Tibial artery (tissue), 4 donors: ENCODE data around the gene FBXO21.

ENCODE experiments used
- DNase-seq, 2 donors: peaks; one replicate each; pipeline ENCODE4 v3.0.0-alpha.2; 2019
- H3K27ac ChIP-seq, 2 donors: fragments of 200-600 bp; sonication (generic) in 1 of 2; 1 replicate in 1 of 2; 2 replicates in 1 of 2; pipeline ENCODE4 v1.5.1; 2018 to 2019; ENCODE audit warnings: mild to moderate bottlenecking in 1 of 2
- H3K27me3 ChIP-seq, 2 donors: fragments of 200-600 bp; sonication (generic) in 1 of 2; one replicate each; pipeline versions ENCODE4 v1.5.1 to v1.6.0; 2016 to 2019
- H3K36me3 ChIP-seq, 3 donors: fragments of 200-600 bp; sonication (generic) in 2 of 3; one replicate each; pipeline ENCODE4 v1.5.1; 2016 to 2019; ENCODE audit warnings: mild to moderate bottlenecking in 2 of 3
- H3K4me1 ChIP-seq, 4 donors: fragments of 200-600 bp; sonication (generic) in 2 of 4; 1 replicate in 3 of 4; 2 replicates in 1 of 4; pipeline ENCODE4 v1.5.1; 2016 to 2019
- H3K4me3 ChIP-seq, 2 donors: fragments of 200-600 bp; sonication (generic) in 1 of 2; 1 replicate in 1 of 2; 2 replicates in 1 of 2; pipeline ENCODE4 v1.5.1; 2018 to 2019; ENCODE audit warnings: mild to moderate bottlenecking in 2 of 2
- H3K9me3 ChIP-seq, 3 donors: fragments of 200-600 bp; sonication (generic) in 1 of 3; one replicate each; pipeline ENCODE4 v1.5.1; 2016 to 2019
- CTCF ChIP-seq, 2 experiments: fragments of 200-600 bp in 1 of 2; fragments of 450-650 bp in 1 of 2; IDR thresholded peaks; one replicate each; pipeline ENCODE4 v1.5.1; 2017 to 2019; ENCODE audit warnings: antibody characterized with exemption in 2 of 2, mild to moderate bottlenecking in 1 of 2, moderate library complexity in 1 of 2
- intact Hi-C: fragments of 100-400 bp; cut with DNase I; formaldehyde crosslinking; loops from one replicate; pipeline ENCODE4 v1.15.0; 2023; ENCODE audit warnings: low total_unique reads

The FBXO21 gene

GRCh38 chr12:117161460-117162166 is 28.7 kb downstream of the FBXO21 start:
- Histone ChIP-seq H3K36me3 (peaks cover 79 to 99% (median 98%) of the 10 kb centered on the region in 3 donors), H3K27me3 (no peaks in the 10 kb centered on the region), H3K9me3 (no peaks in the 10 kb centered on the region), H3K27ac (no peak overlapping the region), H3K4me3 (no peak overlapping the region), H3K4me1 (no peaks in the 10 kb centered on the region)
- intact Hi-C loops: no loop called here
- no peak for DNase-seq
- no peak for TF ChIP-seq CTCF (IDR thresholded peaks at IDR 0.05)

GRCh38 chr12:117159674-117160073 is 30.6 kb downstream of the FBXO21 start:
- no peaks in the 10 kb centered on the region for H3K27me3 ChIP-seq
- no peaks in the 10 kb centered on the region for H3K9me3 ChIP-seq
- H3K4me3 ChIP-seq: no peak overlapping the region
- peaks cover 81 to 99% (median 97%) of the 10 kb centered on the region in 3 donors for H3K36me3 ChIP-seq
- intact Hi-C loops: no loop called here
- TF ChIP-seq CTCF (IDR thresholded peaks at IDR 0.05): no peak
- no peaks in the 10 kb centered on the region for H3K4me1 ChIP-seq
- DNase-seq: no peak
- H3K27ac ChIP-seq: no peak overlapping the region

GRCh38 chr12:117158911-117159553 is 31.2 kb downstream of the FBXO21 start:
- Histone ChIP-seq H3K36me3 (peaks cover 81 to 100% (median 99%) of the 10 kb centered on the region in 3 donors), H3K4me1 (no peaks in the 10 kb centered on the region), H3K9me3 (no peaks in the 10 kb centered on the region), H3K27me3 (no peaks in the 10 kb centered on the region), H3K4me3 (no peak overlapping the region), H3K27ac (no peak overlapping the region)
- no peak for DNase-seq
- TF ChIP-seq CTCF (IDR thresholded peaks at IDR 0.05): no peak
- intact Hi-C loops: no loop called here

GRCh38 chr12:117158096-117158495 is 32.2 kb downstream of the FBXO21 start:
- Histone ChIP-seq H3K27me3 (no peaks in the 10 kb centered on the region), H3K4me1 (no peaks in the 10 kb centered on the region), H3K36me3 (peaks cover 77 to 100% (median 99%) of the 10 kb centered on the region in 3 donors), H3K9me3 (no peaks in the 10 kb centered on the region), H3K27ac (no peak overlapping the region), H3K4me3 (no peak overlapping the region)
- DNase-seq: no peak
- intact Hi-C loops: no loop called here
- no peak for TF ChIP-seq CTCF (IDR thresholded peaks at IDR 0.05)

GRCh38 chr12:117155278-117156060 is 34.8 kb downstream of the FBXO21 start:
- Histone ChIP-seq H3K4me3 (no peak overlapping the region), H3K4me1 (no peaks in the 10 kb centered on the region), H3K9me3 (no peaks in the 10 kb centered on the region), H3K36me3 (peaks cover 54 to 80% (median 78%) of the 10 kb centered on the region in 3 donors), H3K27ac (no peak overlapping the region), H3K27me3 (no peaks in the 10 kb centered on the region)
- intact Hi-C loops: no loop called here
- peak; percentile 39 to 70 for TF ChIP-seq CTCF (IDR thresholded peaks at IDR 0.05)
- DNase-seq: no peak
